Aorta (tissue), 5 donors: ENCODE measurements around the gene NEU3. TPM values are rescaled to one million over a fixed set of nuclear protein-coding genes. Genes with fewer than 3 reads are reported as not detected.
A peak's percentile ranks its signal among the peaks of the same experiment; 100 is the strongest.

Experiments
- ATAC-seq: fragments of 200-7000 bp; cut with Tn5 transposase; one replicate; pipeline ENCODE4 v1.9.1; 2022; ENCODE audit warnings: moderate library complexity; ENCODE audit not compliant: low FRiP score
- DNase-seq, 2 donors: peaks; one replicate each; pipeline ENCODE4 v3.0.0-alpha.2; 2020
- H3K27ac ChIP-seq, 2 donors: one replicate each; pipeline ENCODE4 v1.5.1; 2013; ENCODE audit warnings: low read length in 2 of 2, mild to moderate bottlenecking in 2 of 2, moderate library complexity in 2 of 2, control low read depth in 1 of 2, inconsistent platforms in 1 of 2, low read depth in 1 of 2
- H3K27me3 ChIP-seq, 2 donors: one replicate each; pipeline ENCODE4 v1.6.1; 2013; ENCODE audit warnings: control low read depth in 1 of 2, low read length in 1 of 2, mild to moderate bottlenecking in 1 of 2, moderate library complexity in 1 of 2; ENCODE audit not compliant: insufficient read depth in 2 of 2, control insufficient read depth in 1 of 2
- H3K36me3 ChIP-seq, 2 donors: one replicate each; pipeline ENCODE4 v1.6.1; 2013; ENCODE audit warnings: control low read depth in 1 of 2, low read length in 1 of 2, mild to moderate bottlenecking in 1 of 2; ENCODE audit not compliant: insufficient read depth in 2 of 2, control insufficient read depth in 1 of 2
- H3K4me1 ChIP-seq, 2 donors: one replicate each; pipeline ENCODE4 v1.6.1; 2013; ENCODE audit warnings: low read length in 2 of 2, control low read depth in 1 of 2, mild to moderate bottlenecking in 1 of 2, moderate library complexity in 1 of 2; ENCODE audit not compliant: insufficient read depth in 2 of 2, control insufficient read depth in 1 of 2
- H3K4me3 ChIP-seq, 2 donors: one replicate each; pipeline ENCODE4 v1.5.1; 2013; ENCODE audit warnings: low read length in 2 of 2, control low read depth in 1 of 2, mild to moderate bottlenecking in 1 of 2
- H3K9me3 ChIP-seq: one replicate; pipeline ENCODE4 v1.6.1; 2013; ENCODE audit warnings: mild to moderate bottlenecking, low read length; ENCODE audit not compliant: control insufficient read depth
- WGBS, 2 donors: extraction: QIAGEN DNeasy Blood & Tissue Kit; methylation state at CpG; one replicate each; pipeline ENCODE4 v1.1.7; 2013; 5-methylcytosine and 5-hydroxymethylcytosine counted together
- intact Hi-C, 2 donors: fragments of 100-400 bp; cut with DNase I; formaldehyde crosslinking; loops; one replicate each; pipeline versions ENCODE4 v1.14.2 to v1.15.0; 2022
- long read RNA-seq, 2 donors: library from polyadenylated mRNA; unstranded; transcript quantifications; one replicate each; pipeline ENCODE4 v2.0.0, GENCODE V29; 2020 to 2021
- polyA plus RNA-seq, 2 donors: library from polyadenylated mRNA; stranded (reverse); fragments of 200-250 nt; gene quantifications; one replicate each; pipeline ENCODE4 v1.2.3, GENCODE V29; 2013
- total RNA-seq, 2 donors: library from RNA; stranded (reverse); fragmentation: NEBNext Ultra II Directional; extraction: Animal tissue kit (Norgen Biotek cat#: 25700); gene quantifications; one replicate each; pipeline ENCODE4 v1.2.1, GENCODE V29; 2021
- donor health status: healthy with polysubstance abuse.
- donor health status: Bipolar disorder and iron deficiency.
- donor health status: DM: no; HTN: no; CAD: no.
- donor health status: DM: no; HTN: no; CAD: no.
- donor health status: DM: yes; HTN: yes; CAD: no.

The NEU3 gene, protein sequence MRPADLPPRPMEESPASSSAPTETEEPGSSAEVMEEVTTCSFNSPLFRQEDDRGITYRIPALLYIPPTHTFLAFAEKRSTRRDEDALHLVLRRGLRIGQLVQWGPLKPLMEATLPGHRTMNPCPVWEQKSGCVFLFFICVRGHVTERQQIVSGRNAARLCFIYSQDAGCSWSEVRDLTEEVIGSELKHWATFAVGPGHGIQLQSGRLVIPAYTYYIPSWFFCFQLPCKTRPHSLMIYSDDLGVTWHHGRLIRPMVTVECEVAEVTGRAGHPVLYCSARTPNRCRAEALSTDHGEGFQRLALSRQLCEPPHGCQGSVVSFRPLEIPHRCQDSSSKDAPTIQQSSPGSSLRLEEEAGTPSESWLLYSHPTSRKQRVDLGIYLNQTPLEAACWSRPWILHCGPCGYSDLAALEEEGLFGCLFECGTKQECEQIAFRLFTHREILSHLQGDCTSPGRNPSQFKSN
- 10 to 100 TPM; 10.1 to 13.7 TPM for total RNA-seq
- polyA plus RNA-seq: 1 to 10 TPM; 1.4 to 3.6 TPM
- long read RNA-seq, donor 1, full-length matches to known transcripts: 1 of 5 reads
- long read RNA-seq, donor 1, partial matches to known transcripts: 0 of 5 reads
- long read RNA-seq, donor 1, other reads (novel, unspliced or antisense): 4 of 5 reads
- long read RNA-seq, donor 2, partial matches to known transcripts: 0 of 7 reads
- long read RNA-seq, donor 2, other reads (novel, unspliced or antisense): 6 of 7 reads

DNA sequence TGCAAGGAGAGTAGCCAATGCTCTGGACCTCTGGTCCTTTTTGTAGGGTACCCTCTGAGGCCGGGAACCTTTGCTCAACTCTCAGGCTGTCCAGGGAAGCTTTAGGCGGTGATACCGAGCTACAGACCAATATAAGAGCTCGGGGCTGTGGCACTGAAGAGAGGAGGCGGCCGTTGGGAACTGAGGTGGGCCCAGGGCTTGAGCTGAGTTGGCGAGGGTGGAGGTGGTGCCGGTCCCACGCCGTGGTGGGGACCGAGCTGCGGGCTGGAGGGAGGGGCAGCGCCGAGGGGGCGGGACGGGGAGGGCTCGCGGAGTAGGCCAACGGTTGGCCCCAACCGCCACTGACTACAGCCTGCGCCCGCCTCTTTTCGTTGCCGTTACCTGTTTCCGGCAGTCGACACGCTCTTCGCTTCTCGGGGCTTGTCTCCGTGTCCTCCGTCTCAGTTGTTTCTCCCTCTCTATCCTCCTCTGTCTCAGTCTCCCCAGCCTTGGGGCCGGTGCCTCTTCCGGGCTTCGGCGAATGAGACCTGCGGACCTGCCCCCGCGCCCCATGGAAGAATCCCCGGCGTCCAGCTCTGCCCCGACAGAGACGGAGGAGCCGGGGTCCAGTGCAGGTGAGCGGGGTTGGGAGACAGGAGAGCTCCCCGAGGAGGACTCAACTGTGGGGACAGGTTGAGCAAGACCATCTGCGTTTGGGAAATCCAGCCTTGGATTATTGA is at the start of gene NEU3:
Gene NEU3, plus strand, starts transcription at position 393 of the 719 bp plus-strand sequence. Its CDS starts 128 bp downstream, at position 521.
- H3K4me3 ChIP-seq: peak within 1 kb of the TSS; percentile 43 to 54
- H3K36me3 ChIP-seq: no peaks in the 10 kb centered on the region
- peak; percentile 96 for ATAC-seq
- peaks cover 0 to 3% of the 10 kb centered on the region in 2 donors for H3K4me1 ChIP-seq
- intact Hi-C loops: loop anchor here in 1 of 2 donors (2.0 kb wide), 1 partner anchor 40 kb away; the partner anchor contains the start of genes SPCS2 and XRRA1
- H3K9me3 ChIP-seq: no peaks in the 10 kb centered on the region
- peak within 1 kb of the TSS; percentile 6 to 26 for H3K27ac ChIP-seq
- peak; percentile 87 to 94 for DNase-seq
- H3K27me3 ChIP-seq: no peaks in the 10 kb centered on the region
- 1% methylated on average over 35 to 46 of the region's 46 CpGs for WGBS, 2 donors

DNA sequence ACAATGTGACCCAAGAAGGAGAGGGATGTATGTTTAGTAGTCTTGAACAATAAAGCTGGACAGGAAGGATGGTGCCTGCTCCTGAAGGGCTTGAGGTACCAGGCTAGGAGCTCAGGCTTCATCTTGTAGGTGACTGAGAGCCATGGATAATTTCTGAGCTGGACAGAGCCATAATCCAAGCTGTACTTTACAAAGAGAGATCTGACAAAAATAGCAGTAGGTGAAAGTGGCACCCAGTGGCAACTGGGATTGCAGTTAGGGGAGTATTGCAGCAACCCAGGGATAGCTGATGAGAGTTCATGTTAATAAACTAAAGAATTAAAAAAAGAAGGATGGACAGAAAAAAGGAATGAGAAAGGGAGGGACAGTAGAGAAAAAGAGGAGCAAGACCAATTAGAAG is 47.2 kb upstream of the NEU3 start:
- H3K4me1 ChIP-seq: no peaks in the 10 kb centered on the region
- intact Hi-C loops: no loop called here
- no peak overlapping the region for H3K4me3 ChIP-seq
- peaks cover 0 to 2% of the 10 kb centered on the region in 2 donors for H3K36me3 ChIP-seq
- H3K27me3 ChIP-seq: no peaks in the 10 kb centered on the region
- H3K9me3 ChIP-seq: no peaks in the 10 kb centered on the region
- no peak overlapping the region for H3K27ac ChIP-seq
- ATAC-seq (no peak), DNase-seq (no peak)

DNA sequence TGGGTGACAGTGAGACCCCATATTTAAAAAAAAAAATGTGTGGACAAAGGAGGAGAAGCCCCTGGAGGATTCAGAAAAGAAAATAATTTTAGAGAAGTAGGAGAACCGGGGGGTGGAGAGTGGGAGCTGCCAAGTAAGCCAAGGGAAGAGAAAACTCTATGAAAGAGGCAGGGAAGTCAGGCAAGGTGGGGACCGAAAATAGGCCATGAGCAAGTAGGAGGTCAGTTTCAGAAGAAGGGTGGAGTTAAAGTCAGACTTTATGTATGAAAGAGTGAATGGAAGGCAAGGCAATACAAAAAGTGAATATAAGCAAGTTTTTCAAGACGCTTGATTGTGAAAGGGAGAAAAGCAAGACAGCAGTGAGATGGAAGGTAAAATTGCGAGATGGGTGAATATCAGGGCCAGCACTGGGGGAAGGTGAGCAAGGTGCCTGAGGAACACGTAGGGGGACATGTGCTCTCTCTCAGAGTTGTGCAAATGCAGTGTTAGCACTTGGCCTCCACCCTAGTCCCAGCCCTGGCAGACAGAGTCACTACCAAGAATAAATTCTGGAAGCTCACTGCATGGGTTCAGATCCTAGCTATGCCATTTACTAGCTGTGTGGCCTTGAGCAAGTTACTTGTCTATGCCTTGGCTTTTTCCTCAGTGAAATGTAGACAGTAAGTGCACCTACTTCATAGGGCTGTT is 46.5 kb upstream of the NEU3 start:
- ATAC-seq: no peak

DNA sequence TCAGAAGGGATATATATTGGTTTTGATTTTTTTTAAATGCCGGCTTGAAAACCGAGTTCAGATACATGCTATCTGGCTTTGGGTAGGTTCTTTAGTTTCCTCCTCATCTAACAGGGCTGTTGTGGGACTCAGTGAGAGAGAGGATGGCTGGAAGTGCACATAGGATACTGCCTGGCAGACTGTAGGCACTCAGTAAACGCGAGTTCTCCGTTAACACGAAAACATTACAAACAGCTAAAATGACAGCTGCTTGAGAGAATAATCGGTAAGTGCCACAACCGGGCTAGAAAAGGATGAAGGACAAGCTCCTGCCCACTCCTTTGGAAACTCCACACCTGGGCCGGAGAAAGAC is 40.2 kb upstream of the NEU3 start:
- Histone ChIP-seq H3K9me3 (no peaks in the 10 kb centered on the region), H3K27ac (peak overlapping the region in 1 of 2 donors; percentile 66), H3K36me3 (no peaks in the 10 kb centered on the region), H3K27me3 (no peaks in the 10 kb centered on the region), H3K4me1 (peaks cover 4% of the 10 kb centered on the region in 2 donors), H3K4me3 (peak overlapping the region; percentile 86)
- ATAC-seq: peak; percentile 52
- no peak for DNase-seq
- intact Hi-C loops: loop anchor here in 1 of 2 donors (2.0 kb wide), 1 partner anchor 40 kb away; the partner anchor contains the start of gene NEU3
- WGBS, 2 donors: 0% methylated on average over 9 of the region's 9 CpGs

More for the DNA sequence above, 46.5 kb upstream of the NEU3 start:
- no peak for DNase-seq
- Histone ChIP-seq H3K36me3 (peaks cover 0 to 2% of the 10 kb centered on the region in 2 donors), H3K27ac (no peak overlapping the region), H3K4me1 (no peaks in the 10 kb centered on the region), H3K9me3 (no peaks in the 10 kb centered on the region), H3K4me3 (no peak overlapping the region), H3K27me3 (no peaks in the 10 kb centered on the region)
- 84 to 86% methylated on average over 5 of the region's 5 CpGs for WGBS, 2 donors
- intact Hi-C loops: no loop called here

DNA sequence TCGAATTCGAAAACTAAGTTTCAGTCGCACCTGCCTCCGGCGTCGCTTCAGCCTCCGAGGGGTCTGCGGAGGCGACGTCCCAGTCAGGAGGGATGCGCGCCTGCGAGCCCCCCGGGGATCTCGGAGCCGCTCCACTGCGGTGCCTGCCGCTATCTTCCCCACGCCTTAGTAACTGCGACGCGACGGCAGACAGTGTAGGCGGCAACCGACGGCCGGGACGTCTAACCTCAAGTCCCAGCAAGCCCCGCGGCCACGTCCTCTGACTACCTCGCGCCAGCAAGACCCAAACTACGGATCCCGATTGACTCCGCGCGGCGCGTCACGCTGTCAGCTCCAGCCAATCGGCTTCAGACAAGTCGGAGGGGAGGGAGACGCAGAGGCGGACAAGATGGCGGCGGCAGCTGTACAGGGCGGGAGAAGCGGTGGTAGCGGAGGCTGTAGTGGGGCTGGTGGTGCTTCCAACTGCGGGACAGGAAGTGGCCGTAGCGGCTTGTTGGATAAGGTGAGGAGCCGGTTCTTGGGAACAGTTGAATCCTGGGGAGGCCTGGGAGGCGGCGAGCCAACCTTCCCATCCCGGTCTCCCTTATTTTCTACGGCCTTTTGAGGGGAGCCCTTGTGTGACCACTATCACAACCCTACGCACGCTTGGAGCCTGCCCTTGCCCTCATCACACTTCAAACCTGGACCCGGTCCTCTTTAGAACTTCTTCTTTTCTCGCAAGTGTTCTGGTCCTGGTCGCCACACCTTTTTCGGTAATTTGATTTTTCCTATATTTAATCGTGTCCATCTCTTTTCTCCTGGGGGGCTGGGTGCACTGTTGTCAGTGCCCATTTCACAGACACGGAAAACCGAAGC is 39.6 kb upstream of the NEU3 start, which contains the start of the genes SPCS2 and XRRA1:
Gene SPCS2, plus strand, starts transcription at position 369 of the 855 bp plus-strand sequence. Its CDS starts 20 bp downstream, at position 389.
Gene XRRA1, minus strand, starts transcription at position 194 of the 855 bp plus-strand sequence. CDS start 8,213 bp downstream, outside the sequence.
- intact Hi-C loops: loop anchor here in 1 of 2 donors (2.0 kb wide), 1 partner anchor 40 kb away; the partner anchor contains the start of gene NEU3
- WGBS, 2 donors: 0% methylated on average over 64 to 67 of the region's 67 CpGs
- no peaks in the 10 kb centered on the region for H3K9me3 ChIP-seq
- DNase-seq (peak; percentile 100), ATAC-seq (peak; percentile 99)
- H3K4me3 ChIP-seq: peak within 1 kb of the TSS; percentile 96 to 98
- peaks cover 4% of the 10 kb centered on the region in 2 donors for H3K4me1 ChIP-seq
- H3K27me3 ChIP-seq: no peaks in the 10 kb centered on the region
- no peaks in the 10 kb centered on the region for H3K36me3 ChIP-seq
- H3K27ac ChIP-seq: peak within 1 kb of the TSS; percentile 6 to 66

DNA sequence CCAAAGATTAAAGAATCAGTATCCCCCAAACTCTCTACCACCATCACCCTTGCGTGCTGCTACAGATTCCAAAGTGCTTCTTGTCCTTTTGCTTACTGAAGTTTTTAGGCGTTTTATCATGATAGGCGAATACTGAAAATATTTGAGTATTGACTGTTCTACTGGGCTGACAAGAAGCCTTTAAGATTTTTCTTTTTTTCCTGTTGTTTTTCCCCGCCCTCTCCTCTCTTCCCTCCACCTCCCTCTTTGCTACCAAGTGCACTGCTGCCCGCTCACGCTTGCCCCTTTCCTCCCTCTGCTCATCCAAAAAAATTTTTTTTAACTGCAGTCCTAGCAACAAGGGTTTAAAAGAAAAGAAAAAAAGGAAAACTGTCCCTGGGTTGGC is 39.0 kb upstream of the NEU3 start:
- Histone ChIP-seq H3K4me1 (peaks cover 4% of the 10 kb centered on the region in 2 donors), H3K27me3 (no peaks in the 10 kb centered on the region), H3K4me3 (peak overlapping the region; percentile 96 to 98), H3K27ac (peak overlapping the region; percentile 6 to 49), H3K9me3 (no peaks in the 10 kb centered on the region), H3K36me3 (no peaks in the 10 kb centered on the region)
- 1% methylated on average over 6 of the region's 6 CpGs for WGBS, 2 donors
- DNase-seq: no peak
- ATAC-seq: no peak
- intact Hi-C loops: loop anchor here in 1 of 2 donors (2.0 kb wide), 1 partner anchor 39 kb away; the partner anchor contains the start of gene NEU3

DNA sequence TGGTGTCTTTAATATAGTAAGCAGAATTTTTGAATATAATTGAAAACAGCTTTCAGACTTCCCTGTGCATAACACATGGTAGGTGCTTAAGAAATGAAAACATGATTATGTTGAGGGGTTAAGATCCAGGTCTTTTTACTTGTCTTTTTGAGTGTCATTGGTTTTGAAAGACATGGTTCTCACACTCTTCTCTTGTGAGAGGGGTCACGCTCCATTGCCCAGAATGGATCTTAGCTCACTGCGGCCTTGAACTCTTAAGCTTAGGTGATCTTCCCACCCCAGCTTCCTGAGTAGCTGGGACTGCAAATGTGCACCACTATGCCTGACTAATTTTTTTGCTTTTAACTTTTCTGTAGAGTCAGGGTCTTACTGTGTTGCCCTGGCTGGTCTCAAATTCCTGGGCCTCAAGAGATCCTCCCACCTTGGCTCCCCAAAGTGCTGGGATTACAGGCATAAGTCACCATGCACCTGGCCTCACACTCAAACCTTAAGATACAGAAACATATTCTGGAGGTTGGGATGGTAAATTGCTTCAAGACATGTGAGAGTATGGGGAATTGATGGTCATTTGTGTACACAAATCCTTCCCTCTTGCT is 38.3 kb upstream of the NEU3 start:
- DNase-seq (no peak), ATAC-seq (no peak)
- Histone ChIP-seq H3K36me3 (no peaks in the 10 kb centered on the region), H3K27ac (no peak overlapping the region), H3K4me3 (peak overlapping the region; percentile 96 to 98), H3K4me1 (peaks cover 4% of the 10 kb centered on the region in 2 donors), H3K9me3 (no peaks in the 10 kb centered on the region), H3K27me3 (no peaks in the 10 kb centered on the region)
- intact Hi-C loops: no loop called here
- 67% methylated on average over 2 of the region's 2 CpGs for WGBS, 2 donors
